Mucosa of rectum (tissue), 2 donors: ENCODE data around the gene TRNP1.
"Not testable (repeated sequence)": the region's sequence is repeated elsewhere in the genome, so short reads cannot be mapped to it uniquely, and the experiment has no call there.

Source experiments
- H3K27ac ChIP-seq, 2 donors: one replicate each; pipeline ENCODE4 v1.7.0; 2013; ENCODE audit warnings: inconsistent platforms in 2 of 2, low read depth in 2 of 2, low read length in 2 of 2
- H3K27me3 ChIP-seq, 2 donors: one replicate each; pipeline ENCODE4 v1.7.0; 2013; ENCODE audit warnings: low read length in 2 of 2; ENCODE audit not compliant: control insufficient read depth in 2 of 2, insufficient read depth in 2 of 2
- H3K36me3 ChIP-seq, 2 donors: one replicate each; pipeline ENCODE4 v1.7.0; 2013; ENCODE audit warnings: low read length in 2 of 2; ENCODE audit not compliant: control insufficient read depth in 2 of 2, insufficient read depth in 2 of 2
- H3K4me1 ChIP-seq, 2 donors: one replicate each; pipeline ENCODE4 v1.7.0; 2013; ENCODE audit warnings: low read length in 2 of 2, mild to moderate bottlenecking in 1 of 2; ENCODE audit not compliant: control insufficient read depth in 2 of 2, insufficient read depth in 2 of 2
- H3K4me3 ChIP-seq, 2 donors: one replicate each; pipeline ENCODE4 v1.7.0; 2013; ENCODE audit warnings: low read length in 2 of 2
- H3K9ac ChIP-seq, 2 donors: one replicate each; pipeline ENCODE4 v1.7.0; 2013; ENCODE audit warnings: low read length in 2 of 2, low read depth in 1 of 2, mild to moderate bottlenecking in 1 of 2
- H3K9me3 ChIP-seq, 2 donors: one replicate each; pipeline ENCODE4 v1.7.0; 2013; ENCODE audit warnings: low read length in 2 of 2; ENCODE audit not compliant: control insufficient read depth in 2 of 2
- donor health status: healthy.
- donor health status: Normal muscosa, but diverticular disease.

Gene TRNP1

DNA sequence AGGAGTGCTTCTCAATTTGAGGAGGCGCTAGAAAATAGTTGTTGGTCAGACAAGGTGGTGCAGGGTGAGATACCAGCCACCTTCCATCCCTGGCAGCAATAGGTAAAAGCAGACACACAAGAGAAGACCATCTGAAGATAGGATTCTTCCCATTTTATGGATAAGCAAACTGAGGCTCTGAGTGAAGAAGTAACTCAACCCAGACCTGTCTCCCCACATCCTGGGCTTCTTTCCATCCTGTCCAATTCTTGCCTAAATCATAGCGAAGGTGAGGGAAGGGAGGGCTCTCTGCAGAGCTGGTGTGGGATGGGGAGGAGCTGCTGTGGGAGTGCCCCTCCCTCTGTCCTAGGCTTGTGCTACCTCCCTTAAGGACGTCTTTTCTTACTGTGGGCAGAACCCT, 21.9 kb upstream of the TRNP1 start:
- Histone ChIP-seq H3K36me3 (no peaks in the 10 kb centered on the region), H3K4me1 (peaks cover 4 to 7% of the 10 kb centered on the region in 2 donors), H3K27me3 (no peaks in the 10 kb centered on the region), H3K9me3 (no peaks in the 10 kb centered on the region), H3K9ac (no peak overlapping the region), H3K27ac (no peak overlapping the region), H3K4me3 (no peak overlapping the region)

DNA sequence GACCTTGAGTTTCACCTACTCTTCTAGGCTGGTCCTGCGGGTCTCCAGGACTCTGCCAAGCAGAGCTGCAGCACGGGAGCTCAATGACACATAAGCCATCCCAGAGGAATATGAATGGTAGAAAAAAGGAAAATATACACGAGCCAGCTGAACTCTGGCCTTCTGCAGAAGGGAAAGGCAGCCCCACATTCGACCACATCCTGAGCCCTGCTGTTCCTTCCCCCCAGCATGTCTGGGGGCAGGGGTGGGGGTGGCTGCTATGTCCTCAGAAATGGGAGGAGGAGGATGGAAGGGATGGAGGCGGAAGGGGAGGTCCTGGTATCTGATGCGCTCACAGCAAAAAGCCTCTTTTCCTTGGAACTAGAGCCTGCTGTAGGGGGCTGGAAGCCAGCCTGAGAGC, 21.1 kb upstream of the TRNP1 start:
- H3K9me3 ChIP-seq: no peaks in the 10 kb centered on the region
- H3K27me3 ChIP-seq: no peaks in the 10 kb centered on the region
- no peak overlapping the region for H3K4me3 ChIP-seq
- peaks cover 4 to 5% of the 10 kb centered on the region in 2 donors for H3K4me1 ChIP-seq
- H3K36me3 ChIP-seq: no peaks in the 10 kb centered on the region
- no peak overlapping the region for H3K9ac ChIP-seq
- H3K27ac ChIP-seq: no peak overlapping the region

DNA sequence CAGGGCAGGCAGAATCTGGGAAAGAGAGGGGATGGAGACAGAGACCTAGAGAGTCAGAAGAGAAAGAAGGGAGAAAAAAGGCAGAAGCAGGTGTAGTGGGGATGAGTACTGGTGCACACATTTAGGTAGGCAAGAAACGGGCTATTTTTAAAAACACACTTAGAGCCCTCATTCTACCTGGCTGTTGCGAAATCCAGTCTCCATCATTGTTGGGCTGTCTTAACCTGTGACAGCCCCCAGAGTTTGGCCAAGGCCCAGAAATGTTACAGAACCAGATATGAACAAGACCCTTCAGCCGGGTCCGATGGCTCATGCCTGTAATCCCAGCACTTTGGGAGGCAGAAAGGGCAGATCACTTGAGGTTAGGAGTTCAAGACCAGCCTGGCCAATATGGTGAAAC, 20.7 kb upstream of the TRNP1 start:
- no peak overlapping the region for H3K4me3 ChIP-seq
- H3K27ac ChIP-seq: no peak overlapping the region
- H3K9ac ChIP-seq: no peak overlapping the region
- H3K36me3 ChIP-seq: no peaks in the 10 kb centered on the region
- H3K4me1 ChIP-seq: peaks cover 4 to 5% of the 10 kb centered on the region in 2 donors
- H3K27me3 ChIP-seq: no peaks in the 10 kb centered on the region
- H3K9me3 ChIP-seq: no peaks in the 10 kb centered on the region

DNA sequence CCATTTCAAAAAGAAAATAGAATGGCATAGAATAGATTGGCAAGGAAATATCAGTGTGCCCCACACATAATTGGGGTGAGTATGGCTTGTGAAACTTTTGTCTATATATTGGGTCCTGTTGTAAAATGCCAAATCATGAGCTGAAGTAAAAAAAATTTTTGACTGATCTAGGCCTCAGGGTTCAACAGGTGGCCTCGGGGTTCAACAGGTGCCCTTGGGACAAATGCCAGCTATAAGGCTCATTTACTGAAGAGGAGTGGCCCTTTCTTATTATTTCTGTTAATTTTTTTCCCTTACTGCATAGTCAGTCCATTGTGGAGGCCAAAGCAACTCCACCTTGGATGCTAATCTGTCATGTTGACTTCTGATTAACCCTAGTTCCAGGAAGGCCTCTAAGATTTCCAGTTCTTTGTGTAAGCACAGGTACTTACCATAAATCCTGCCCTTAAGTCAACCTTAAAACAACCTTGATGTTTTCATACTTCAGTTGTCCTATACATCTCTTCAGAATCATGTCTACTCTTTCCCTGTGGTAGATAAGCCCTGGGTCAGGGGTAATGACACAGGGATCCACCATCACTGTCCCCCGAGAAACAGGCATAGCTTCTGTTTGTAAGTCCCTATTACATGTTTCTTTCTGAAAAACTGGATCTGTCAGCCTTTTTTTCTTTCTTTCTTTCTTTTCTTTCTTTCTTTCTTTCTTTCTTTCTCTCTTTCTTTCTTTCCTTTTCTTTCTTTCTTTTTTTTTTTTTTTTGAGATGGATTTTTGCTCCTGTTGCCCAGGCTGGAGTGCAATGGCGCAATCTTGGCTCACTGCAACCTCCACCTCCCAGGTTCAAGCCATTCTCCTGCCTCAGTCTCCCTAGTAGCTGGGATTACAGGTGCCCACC, 16.6 kb upstream of the TRNP1 start:
- no peaks in the 10 kb centered on the region for H3K27me3 ChIP-seq
- no peak overlapping the region for H3K27ac ChIP-seq
- no peak overlapping the region for H3K9ac ChIP-seq
- no peaks in the 10 kb centered on the region for H3K36me3 ChIP-seq
- H3K9me3 ChIP-seq: no peaks in the 10 kb centered on the region
- no peaks in the 10 kb centered on the region for H3K4me1 ChIP-seq
- H3K4me3 ChIP-seq: no peak overlapping the region

DNA sequence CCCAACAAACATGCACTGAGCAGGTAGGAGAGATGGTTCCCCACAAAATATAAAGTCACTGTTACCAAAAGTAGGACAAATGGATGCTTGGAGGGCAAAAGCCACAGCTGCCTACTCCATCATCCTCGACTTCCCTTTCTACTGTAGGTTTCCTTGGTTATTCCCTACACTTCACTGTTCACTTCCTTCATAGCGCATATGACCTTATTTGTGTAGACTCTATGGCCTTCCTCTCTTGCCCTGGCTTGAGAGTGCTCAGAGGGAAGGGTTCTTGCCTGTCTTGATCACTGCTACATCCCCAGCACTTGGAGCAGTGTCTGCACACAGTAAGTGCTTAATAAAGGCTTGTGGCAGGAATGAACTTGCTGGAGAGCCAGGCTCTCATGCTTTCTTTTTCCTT, 14.6 kb upstream of the TRNP1 start:
- Histone ChIP-seq H3K27me3 (no peaks in the 10 kb centered on the region), H3K27ac (no peak overlapping the region), H3K4me3 (no peak overlapping the region), H3K9me3 (no peaks in the 10 kb centered on the region), H3K36me3 (no peaks in the 10 kb centered on the region), H3K9ac (no peak overlapping the region), H3K4me1 (no peaks in the 10 kb centered on the region)

DNA sequence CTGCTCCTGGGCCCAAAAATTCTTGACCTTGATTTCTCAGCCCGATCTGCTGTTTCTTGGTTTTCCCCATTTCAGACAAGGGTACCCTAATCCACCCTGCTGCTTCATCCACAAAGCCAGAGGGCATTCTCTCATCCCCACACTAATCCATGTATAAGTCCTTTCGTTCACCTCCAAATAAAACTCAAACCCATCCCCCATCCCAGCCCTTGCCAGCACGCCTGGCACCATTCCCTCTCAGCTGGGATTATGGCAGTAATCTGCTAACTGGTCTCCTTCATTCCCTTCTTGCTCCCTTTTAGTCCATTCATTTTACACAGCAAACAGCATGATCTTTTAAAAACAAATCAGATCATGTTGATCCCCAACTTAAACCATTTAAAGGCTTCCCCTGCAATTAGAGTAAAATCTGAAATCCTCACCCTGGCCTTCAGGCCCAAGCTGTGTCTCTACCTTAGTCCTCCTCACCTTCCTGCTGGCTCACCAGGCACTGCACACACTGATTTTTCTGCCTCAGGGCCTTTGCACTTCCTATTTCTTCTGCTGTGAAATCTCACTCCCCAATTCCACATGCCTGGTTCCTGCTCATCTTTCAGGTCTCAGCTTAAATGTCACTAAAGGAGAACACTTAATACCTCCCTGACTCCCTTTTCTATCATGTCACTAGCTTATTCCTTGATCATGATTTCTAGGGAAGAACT, 12.2 kb upstream of the TRNP1 start:
- H3K4me3 ChIP-seq: no peak overlapping the region
- H3K9ac ChIP-seq: no peak overlapping the region
- no peaks in the 10 kb centered on the region for H3K4me1 ChIP-seq
- H3K9me3 ChIP-seq: no peaks in the 10 kb centered on the region
- no peaks in the 10 kb centered on the region for H3K27me3 ChIP-seq
- H3K36me3 ChIP-seq: no peaks in the 10 kb centered on the region
- no peak overlapping the region for H3K27ac ChIP-seq

DNA sequence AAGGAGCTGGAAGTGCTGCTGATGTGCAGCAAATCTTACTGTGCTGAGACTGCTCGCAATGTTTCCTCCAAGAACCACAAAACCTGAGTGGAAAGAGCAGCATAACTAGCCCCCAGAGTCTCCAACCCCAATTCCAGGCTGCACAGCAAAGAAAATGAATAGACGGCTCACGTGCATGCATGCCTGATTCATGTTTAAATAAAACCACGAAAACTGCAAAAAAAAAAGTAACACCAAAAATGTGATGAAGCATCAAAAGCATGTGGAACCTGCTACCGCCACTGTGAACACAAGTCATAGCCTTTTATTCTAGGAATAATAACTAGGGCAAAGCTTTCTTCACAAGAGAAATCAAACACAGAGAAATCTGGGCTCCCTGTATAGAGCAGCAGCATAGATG, 9.6 kb upstream of the TRNP1 start:
- Histone ChIP-seq H3K36me3 (no peaks in the 10 kb centered on the region), H3K4me1 (no peaks in the 10 kb centered on the region), H3K27me3 (no peaks in the 10 kb centered on the region), H3K9me3 (no peaks in the 10 kb centered on the region), H3K27ac (no peak overlapping the region), H3K9ac (no peak overlapping the region), H3K4me3 (no peak overlapping the region)

DNA sequence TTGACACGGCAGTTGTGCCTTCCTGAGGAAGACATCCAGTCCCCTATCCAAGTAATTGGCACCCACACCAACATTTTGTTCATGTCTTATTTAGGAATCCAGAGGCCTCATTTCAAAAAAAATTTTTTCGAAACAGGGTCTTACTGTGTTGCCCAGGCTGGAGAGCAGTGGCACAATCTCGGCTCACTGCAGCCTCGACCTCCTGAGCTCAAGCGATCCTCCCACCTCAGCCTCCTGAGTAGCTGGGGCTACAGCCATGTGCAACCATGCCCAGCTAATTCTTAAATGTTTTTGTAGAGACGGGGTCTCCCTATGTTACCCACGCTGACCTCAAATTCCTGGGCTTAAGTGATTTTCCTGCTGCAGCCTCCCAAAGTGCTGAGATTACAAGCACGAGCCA, 9.2 kb upstream of the TRNP1 start:
- Histone ChIP-seq H3K4me1 (no peaks in the 10 kb centered on the region), H3K9ac (no peak overlapping the region), H3K4me3 (no peak overlapping the region), H3K9me3 (no peaks in the 10 kb centered on the region), H3K27me3 (no peaks in the 10 kb centered on the region), H3K36me3 (no peaks in the 10 kb centered on the region), H3K27ac (no peak overlapping the region)

DNA sequence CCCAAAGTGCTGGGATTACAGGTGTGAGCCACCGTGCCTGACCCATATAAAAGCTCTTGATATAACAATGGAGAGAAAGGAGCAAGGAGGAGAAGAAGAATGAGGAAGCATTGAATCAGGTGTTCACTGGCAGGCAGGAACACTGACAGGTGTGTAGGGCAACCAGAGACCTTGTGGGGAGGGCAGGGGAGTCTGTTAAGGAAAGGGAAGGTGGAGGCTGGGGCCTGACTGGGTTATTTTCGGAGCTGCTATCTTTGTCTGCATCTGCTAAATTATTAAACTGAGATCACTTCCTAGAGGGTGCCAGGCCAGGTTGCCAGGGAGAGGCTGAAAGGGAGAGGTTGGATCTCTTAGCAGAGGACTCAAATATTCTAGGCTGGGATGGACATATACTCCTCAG, 6.8 kb upstream of the TRNP1 start:
- no peak overlapping the region for H3K27ac ChIP-seq

DNA sequence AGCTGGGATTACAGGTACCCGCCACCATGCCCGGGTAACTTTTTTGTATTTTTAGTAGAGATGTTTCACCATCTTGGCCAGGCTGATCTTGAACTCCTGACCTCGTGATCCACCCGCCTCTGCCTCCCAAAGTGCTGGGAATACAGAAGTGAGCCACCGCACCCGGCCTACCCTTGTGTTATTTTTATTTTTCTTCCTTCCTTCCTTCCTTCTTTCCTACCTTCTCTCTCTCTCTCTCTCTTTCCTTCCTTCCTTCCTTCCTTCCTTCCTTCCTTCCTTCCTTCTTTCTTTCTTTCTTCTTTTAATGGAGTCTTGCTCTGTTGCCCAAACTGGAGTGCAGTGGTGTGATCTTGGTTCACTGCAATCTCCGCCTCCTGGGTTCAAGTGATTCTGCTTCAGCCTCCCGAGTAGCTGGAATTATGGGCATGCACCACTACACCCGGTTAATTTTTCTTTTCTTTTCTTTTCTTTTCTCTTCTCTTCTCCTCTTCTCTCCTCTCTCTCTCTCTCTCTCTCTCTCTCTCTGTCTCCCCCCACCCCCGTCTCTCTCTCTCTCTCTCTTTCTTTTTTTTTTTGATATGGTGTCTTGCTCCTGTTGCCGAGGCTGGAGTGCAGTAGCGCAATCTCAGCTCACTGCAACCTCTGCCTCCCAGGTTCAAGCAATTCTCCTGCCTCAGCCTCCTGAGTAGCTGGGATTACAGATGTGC, 3.9 kb upstream of the TRNP1 start:
- not testable (repeated sequence) for H3K36me3 ChIP-seq, H3K27ac ChIP-seq, H3K4me1 ChIP-seq, H3K9me3 ChIP-seq, H3K4me3 ChIP-seq, H3K9ac ChIP-seq
- peaks cover 16% of the 10 kb centered on the region in 2 donors for H3K27me3 ChIP-seq

More for the DNA sequence above, 6.8 kb upstream of the TRNP1 start:
- H3K4me1 ChIP-seq: peaks cover 0 to 2% of the 10 kb centered on the region in 2 donors
- peaks cover 4% of the 10 kb centered on the region in 2 donors for H3K27me3 ChIP-seq
- H3K9ac ChIP-seq: no peak overlapping the region
- H3K9me3 ChIP-seq: no peaks in the 10 kb centered on the region
- H3K4me3 ChIP-seq: no peak overlapping the region
- H3K36me3 ChIP-seq: no peaks in the 10 kb centered on the region
